ENCODE data around the gene CEP104. TPM values are rescaled to one million over a fixed set of nuclear protein-coding genes. Genes with fewer than 3 reads are reported as not detected.

The CEP104 gene
- total RNA-seq, 1 experiment from 2014 or later: 50.8 TPM

GRCh38 chr1:3786468-3787348 is 70.3 kb downstream of the CEP104 start:
- H3K36me3 ChIP-seq (ENCODE audit: insufficient read depth, low read length, poor library complexity, severe bottlenecking): peaks cover 42% of the 10 kb centered on the region
- ChIA-PET CTCF (no interaction called here), POLR2A (ENCODE audit: low non-redundant PET) (no interaction called here)
- intact Hi-C loops (cut with micrococcal nuclease; ENCODE audit: unreplicated experiment): no loop called here
- no peaks in the 10 kb centered on the region for H3K27me3 ChIP-seq (replicated peaks; ENCODE audit: insufficient read depth, low read depth, low read length, poor library complexity)
- no peaks in the 10 kb centered on the region for H3K4me1 ChIP-seq (ENCODE audit: insufficient read depth, low read length, poor library complexity, severe bottlenecking)
- H3K4me3 ChIP-seq (ENCODE audit: low read depth, low read length, poor library complexity, severe bottlenecking): no peak overlapping the region
- no peak for TF ChIP-seq EZH2 (IDR thresholded peaks at IDR 0.05; ENCODE audit: borderline replicate concordance, low read depth, low read length, poor library complexity, severe bottlenecking)
- no peak for TF ChIP-seq CTCF (conservative IDR thresholded peaks at IDR 0.05; ENCODE audit: low read depth, low read length)
- no peak overlapping the region for H3K27ac ChIP-seq (ENCODE audit: low read depth, low read length, poor library complexity, severe bottlenecking)
- no TSS peak for BruUV-seq (replicated peaks)
- DNase-seq (ENCODE audit: low spot score): no peak
- no peaks in the 10 kb centered on the region for H3K9me3 ChIP-seq (ENCODE audit: low read depth, low read length, poor library complexity, severe bottlenecking)

GRCh38 chr1:3785456-3786157 is 71.4 kb downstream of the CEP104 start:
- no peak overlapping the region for H3K4me3 ChIP-seq (ENCODE audit: low read depth, low read length, poor library complexity, severe bottlenecking)
- POLR2A ChIA-PET (ENCODE audit: low non-redundant PET): no interaction called here
- no peaks in the 10 kb centered on the region for H3K27me3 ChIP-seq (replicated peaks; ENCODE audit: insufficient read depth, low read depth, low read length, poor library complexity)
- H3K27ac ChIP-seq (ENCODE audit: low read depth, low read length, poor library complexity, severe bottlenecking): no peak overlapping the region
- H3K4me1 ChIP-seq (ENCODE audit: insufficient read depth, low read length, poor library complexity, severe bottlenecking): no peaks in the 10 kb centered on the region
- peak; percentile 50 for TF ChIP-seq CTCF (conservative IDR thresholded peaks at IDR 0.05; ENCODE audit: low read depth, low read length)
- no peak for TF ChIP-seq EZH2 (IDR thresholded peaks at IDR 0.05; ENCODE audit: borderline replicate concordance, low read depth, low read length, poor library complexity, severe bottlenecking)
- intact Hi-C loops (cut with micrococcal nuclease; ENCODE audit: unreplicated experiment): no loop called here
- BruUV-seq (replicated peaks): no TSS peak
- H3K36me3 ChIP-seq (ENCODE audit: insufficient read depth, low read length, poor library complexity, severe bottlenecking): peaks cover 52% of the 10 kb centered on the region
- no peaks in the 10 kb centered on the region for H3K9me3 ChIP-seq (ENCODE audit: low read depth, low read length, poor library complexity, severe bottlenecking)
- CTCF ChIA-PET: interaction anchor here (0.7 kb wide), 1 partner anchor 835 kb away, joined by 3 read pairs; no protein-coding TSS in a partner anchor
- peak; percentile 36 for DNase-seq (ENCODE audit: low spot score)

GRCh38 chr1:3785045-3785444 is 72.0 kb downstream of the CEP104 start:
- TF ChIP-seq CTCF (conservative IDR thresholded peaks at IDR 0.05; ENCODE audit: low read depth, low read length): no peak
- TF ChIP-seq EZH2 (IDR thresholded peaks at IDR 0.05; ENCODE audit: borderline replicate concordance, low read depth, low read length, poor library complexity, severe bottlenecking): no peak
- Histone ChIP-seq H3K4me3 (ENCODE audit: low read depth, low read length, poor library complexity, severe bottlenecking) (no peak overlapping the region), H3K36me3 (ENCODE audit: insufficient read depth, low read length, poor library complexity, severe bottlenecking) (peaks cover 57% of the 10 kb centered on the region), H3K4me1 (ENCODE audit: insufficient read depth, low read length, poor library complexity, severe bottlenecking) (no peaks in the 10 kb centered on the region), H3K27me3 (replicated peaks; ENCODE audit: insufficient read depth, low read depth, low read length, poor library complexity) (no peaks in the 10 kb centered on the region), H3K27ac (ENCODE audit: low read depth, low read length, poor library complexity, severe bottlenecking) (no peak overlapping the region), H3K9me3 (ENCODE audit: low read depth, low read length, poor library complexity, severe bottlenecking) (no peaks in the 10 kb centered on the region)
- intact Hi-C loops (cut with micrococcal nuclease; ENCODE audit: unreplicated experiment): no loop called here
- BruUV-seq (replicated peaks): no TSS peak
- CTCF ChIA-PET: no interaction called here
- DNase-seq (ENCODE audit: low spot score): no peak
- POLR2A ChIA-PET (ENCODE audit: low non-redundant PET): no interaction called here
